Astrocyte (in vitro differentiated cells and primary cell): ENCODE results near the gene ULK4. TPM values are rescaled to one million over a fixed set of nuclear protein-coding genes. Genes with fewer than 3 reads are reported as not detected.

Experiments used
- DNase-seq: peaks from one replicate; pipeline ENCODE4 v3.0.0-alpha.2; 2010; ENCODE audit warnings: low read depth
- FAIRE-seq: peaks from 2 replicates; lab custom pipeline; 2011; peaks lifted over from hg19 to GRCh38; lab: Jason Lieb, UNC
- H2AFZ ChIP-seq: 2 replicates; pipeline ENCODE4 v1.6.0; 2012; ENCODE audit warnings: low read depth, low read length, inconsistent platforms
- H3K27ac ChIP-seq: 2 replicates; pipeline ENCODE4 v1.5.1; 2011; ENCODE audit warnings: low read depth, low read length, inconsistent platforms
- H3K27me3 ChIP-seq: 2 replicates; pipeline ENCODE4 v1.6.0; 2011; ENCODE audit warnings: low read length, inconsistent platforms; ENCODE audit not compliant: insufficient read depth
- H3K36me3 ChIP-seq: 2 replicates; pipeline ENCODE4 v1.5.1; 2011; ENCODE audit warnings: low read length, inconsistent platforms; ENCODE audit not compliant: insufficient read depth
- H3K4me1 ChIP-seq: 2 replicates; pipeline ENCODE4 v1.5.1; 2011; ENCODE audit warnings: low read length, inconsistent platforms; ENCODE audit not compliant: insufficient read depth
- H3K4me2 ChIP-seq: 2 replicates; pipeline ENCODE4 v1.6.0; 2012; ENCODE audit warnings: low read length, inconsistent platforms
- H3K4me3 ChIP-seq: 2 replicates; pipeline ENCODE4 v1.5.1; 2011; ENCODE audit warnings: low read depth, mild to moderate bottlenecking, low read length, inconsistent platforms; ENCODE audit not compliant: insufficient read depth
- H3K79me2 ChIP-seq: 2 replicates; pipeline ENCODE4 v1.6.0; 2012; ENCODE audit warnings: mild to moderate bottlenecking, low read length, inconsistent platforms; ENCODE audit not compliant: insufficient read depth
- H3K9ac ChIP-seq: 2 replicates; pipeline ENCODE4 v1.6.0; 2012; ENCODE audit warnings: mild to moderate bottlenecking, low read length, inconsistent platforms
- H3K9me3 ChIP-seq: 2 replicates; pipeline ENCODE4 v1.5.1; 2012; ENCODE audit warnings: low read depth, mild to moderate bottlenecking, low read length, inconsistent platforms; ENCODE audit not compliant: insufficient read depth
- H4K20me1 ChIP-seq: 2 replicates; pipeline ENCODE4 v1.6.0; 2012; ENCODE audit warnings: low read length, inconsistent platforms; ENCODE audit not compliant: insufficient read depth
- H3K27ac Mint-ChIP-seq: one replicate; pipeline ENCODE4 v1.8.0; 2021; ENCODE audit warnings: mild to moderate bottlenecking, mixed read lengths; ENCODE audit not compliant: unreplicated experiment
- H3K27me3 Mint-ChIP-seq: one replicate; pipeline ENCODE4 v1.8.0; 2021; ENCODE audit warnings: low read depth, mixed read lengths; ENCODE audit not compliant: unreplicated experiment
- H3K36me3 Mint-ChIP-seq: one replicate; pipeline ENCODE4 v1.8.0; 2021; ENCODE audit warnings: low read depth, mixed read lengths; ENCODE audit not compliant: unreplicated experiment
- H3K4me1 Mint-ChIP-seq: one replicate; pipeline ENCODE4 v1.8.0; 2021; ENCODE audit warnings: low read depth, mixed read lengths; ENCODE audit not compliant: unreplicated experiment
- H3K4me3 Mint-ChIP-seq: one replicate; pipeline ENCODE4 v1.8.0; 2021; ENCODE audit warnings: mild to moderate bottlenecking, moderate library complexity, mixed read lengths; ENCODE audit not compliant: unreplicated experiment
- H3K9me3 Mint-ChIP-seq: one replicate; pipeline ENCODE4 v1.8.0; 2021; ENCODE audit warnings: mild to moderate bottlenecking, mixed read lengths; ENCODE audit not compliant: unreplicated experiment
- EZH2 ChIP-seq: IDR thresholded peaks from 2 replicates; pipeline ENCODE4 v1.6.1; 2012; ENCODE audit warnings: mild to moderate bottlenecking, low read length, inconsistent platforms; ENCODE audit not compliant: insufficient read depth
- total RNA-seq: library from RNA; stranded (reverse); gene quantifications from 2 replicates; pipeline ENCODE4 v1.2.1, GENCODE V29; 2021
- TF ChIP-seq, protein P1 (sequence below): IDR thresholded peaks from 2 replicates; pipeline ENCODE4 v1.5.1; 2011; ENCODE audit warnings: low read depth, mild to moderate bottlenecking, inconsistent platforms, low read length, moderate library complexity; ENCODE audit not compliant: insufficient read depth

The ULK4 gene
- total RNA-seq, 1 donor from 2014 or later, result 6.6 TPM

DNA sequence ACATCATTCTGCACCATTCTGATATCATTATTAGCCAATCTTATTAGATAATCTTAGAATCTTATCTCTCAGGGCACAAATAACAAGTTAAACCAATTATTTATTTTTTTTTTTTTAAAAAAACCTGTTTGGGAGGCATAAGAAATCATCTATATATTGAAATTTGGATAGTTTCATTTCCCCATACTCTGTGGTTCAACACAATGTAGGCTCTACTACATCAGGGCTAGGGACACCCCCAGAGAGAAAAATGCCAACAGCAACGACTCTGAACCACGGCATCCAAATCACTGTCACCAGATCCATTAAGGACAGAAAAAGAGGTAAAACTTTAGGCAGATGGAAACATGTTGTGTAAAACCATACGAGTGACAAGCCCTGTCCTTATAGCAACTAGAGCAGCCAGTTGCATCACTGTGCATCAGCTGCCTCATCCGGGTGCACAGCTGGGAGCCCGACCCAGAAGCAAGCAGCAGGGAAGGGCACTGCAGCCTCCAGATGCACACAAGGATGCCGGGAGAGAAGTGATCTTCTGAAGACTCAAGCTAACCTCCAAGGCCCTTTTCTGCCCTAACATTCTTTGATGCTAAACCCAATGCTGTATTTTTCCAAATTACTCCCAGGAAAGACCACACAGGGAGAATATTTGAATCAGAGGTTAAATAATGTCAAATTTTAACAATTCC, 381.5 kb downstream of the ULK4 start:
- H3K27me3 ChIP-seq, result no peaks in the 10 kb centered on the region
- peak overlapping the region; percentile 82 for H3K27ac Mint-ChIP-seq
- H3K4me2 ChIP-seq, result peak overlapping the region; percentile 9
- peaks cover 2% of the 10 kb centered on the region for H3K9me3 Mint-ChIP-seq
- no peak overlapping the region for H3K27ac ChIP-seq
- H3K4me3 Mint-ChIP-seq, result no peak overlapping the region
- FAIRE-seq (no peak), DNase-seq (no peak)
- TF ChIP-seq EZH2, result no peak
- TF ChIP-seq, protein P1, sequence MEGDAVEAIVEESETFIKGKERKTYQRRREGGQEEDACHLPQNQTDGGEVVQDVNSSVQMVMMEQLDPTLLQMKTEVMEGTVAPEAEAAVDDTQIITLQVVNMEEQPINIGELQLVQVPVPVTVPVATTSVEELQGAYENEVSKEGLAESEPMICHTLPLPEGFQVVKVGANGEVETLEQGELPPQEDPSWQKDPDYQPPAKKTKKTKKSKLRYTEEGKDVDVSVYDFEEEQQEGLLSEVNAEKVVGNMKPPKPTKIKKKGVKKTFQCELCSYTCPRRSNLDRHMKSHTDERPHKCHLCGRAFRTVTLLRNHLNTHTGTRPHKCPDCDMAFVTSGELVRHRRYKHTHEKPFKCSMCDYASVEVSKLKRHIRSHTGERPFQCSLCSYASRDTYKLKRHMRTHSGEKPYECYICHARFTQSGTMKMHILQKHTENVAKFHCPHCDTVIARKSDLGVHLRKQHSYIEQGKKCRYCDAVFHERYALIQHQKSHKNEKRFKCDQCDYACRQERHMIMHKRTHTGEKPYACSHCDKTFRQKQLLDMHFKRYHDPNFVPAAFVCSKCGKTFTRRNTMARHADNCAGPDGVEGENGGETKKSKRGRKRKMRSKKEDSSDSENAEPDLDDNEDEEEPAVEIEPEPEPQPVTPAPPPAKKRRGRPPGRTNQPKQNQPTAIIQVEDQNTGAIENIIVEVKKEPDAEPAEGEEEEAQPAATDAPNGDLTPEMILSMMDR, result no peak
- no peaks in the 10 kb centered on the region for H3K27me3 Mint-ChIP-seq
- H3K4me3 ChIP-seq, result no peak overlapping the region
- no peak overlapping the region for H2AFZ ChIP-seq
- peaks cover 16% of the 10 kb centered on the region for H3K4me1 Mint-ChIP-seq
- H3K79me2 ChIP-seq, result no peaks in the 10 kb centered on the region
- no peaks in the 10 kb centered on the region for H4K20me1 ChIP-seq
- H3K4me1 ChIP-seq, result no peaks in the 10 kb centered on the region
- H3K9me3 ChIP-seq, result no peaks in the 10 kb centered on the region
- H3K36me3 ChIP-seq, result no peaks in the 10 kb centered on the region
- H3K9ac ChIP-seq, result no peak overlapping the region
- peaks cover 1% of the 10 kb centered on the region for H3K36me3 Mint-ChIP-seq

DNA sequence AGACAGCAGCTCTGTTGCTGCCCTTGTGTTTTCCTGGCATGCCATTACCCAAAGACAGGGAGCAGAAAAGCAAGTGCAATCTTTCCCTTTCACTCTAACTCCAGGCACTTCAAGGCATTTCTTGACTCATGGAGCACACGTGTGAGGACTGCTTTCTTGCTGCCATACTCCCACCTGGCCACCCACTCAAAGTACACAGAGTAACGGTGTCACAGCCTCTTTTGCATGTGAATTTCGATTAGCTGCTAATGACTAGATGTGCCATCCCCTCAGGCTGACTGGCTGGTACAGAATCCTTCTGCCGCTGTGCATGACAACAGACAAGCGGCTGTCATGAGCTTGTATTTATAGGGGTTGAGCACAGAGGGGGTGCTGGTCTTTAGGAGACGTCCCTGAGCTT, 382.0 kb downstream of the ULK4 start:
- H3K4me3 ChIP-seq, result no peak overlapping the region
- peaks cover 16% of the 10 kb centered on the region for H3K4me1 Mint-ChIP-seq

More for the DNA sequence above, 382.0 kb downstream of the ULK4 start:
- DNase-seq (no peak), FAIRE-seq (no peak)
- H3K36me3 Mint-ChIP-seq, result peaks cover 1% of the 10 kb centered on the region
- Histone ChIP-seq H3K4me2 (no peak overlapping the region), H3K27ac (no peak overlapping the region), H3K4me1 (no peaks in the 10 kb centered on the region), H3K36me3 (no peaks in the 10 kb centered on the region), H4K20me1 (no peaks in the 10 kb centered on the region), H3K79me2 (no peaks in the 10 kb centered on the region), H2AFZ (no peak overlapping the region), H3K9ac (no peak overlapping the region), H3K9me3 (no peaks in the 10 kb centered on the region), H3K27me3 (no peaks in the 10 kb centered on the region)
- no peaks in the 10 kb centered on the region for H3K27me3 Mint-ChIP-seq
- peak overlapping the region; percentile 82 for H3K27ac Mint-ChIP-seq
- no peak overlapping the region for H3K4me3 Mint-ChIP-seq
- TF ChIP-seq, protein P1, result no peak
- TF ChIP-seq EZH2, result no peak
- peaks cover 2% of the 10 kb centered on the region for H3K9me3 Mint-ChIP-seq
